ENCODE data around the gene RERE. TPM values are rescaled to one million over a fixed set of nuclear protein-coding genes. Genes with fewer than 3 reads are reported as not detected.

Gene RERE
- total RNA-seq, 1 experiment from 2014 or later, result 13.1 TPM

GRCh38 chr1:8408151-8408839 is 409.1 kb downstream of the RERE start:
- DNase-seq (ENCODE audit: low read depth), result peak; percentile 92

- DNase-seq (ENCODE audit: low read depth), result no peak
These were observed 409.8 kb downstream of the RERE start for GRCh38 chr1:8407652-8408051.

- no peak for DNase-seq (ENCODE audit: low read depth)
These were observed 410.5 kb downstream of the RERE start for GRCh38 chr1:8406960-8407359.

- no peak for DNase-seq (ENCODE audit: low read depth)
These were observed 411.4 kb downstream of the RERE start for GRCh38 chr1:8406011-8406410.

GRCh38 chr1:8404460-8405370 is 412.7 kb downstream of the RERE start:
- no peak for DNase-seq (ENCODE audit: low read depth)

- DNase-seq (ENCODE audit: low read depth), result no peak
These were observed 415.2 kb downstream of the RERE start for GRCh38 chr1:8402109-8402710.

GRCh38 chr1:8398677-8399076 is 418.8 kb downstream of the RERE start:
- DNase-seq (ENCODE audit: low read depth), result no peak

- no peak for DNase-seq (ENCODE audit: low read depth)
These were observed 419.4 kb downstream of the RERE start for GRCh38 chr1:8398086-8398485.

- peak; percentile 67 for DNase-seq (ENCODE audit: low read depth)
These were observed 419.9 kb downstream of the RERE start for GRCh38 chr1:8397511-8397910.

- DNase-seq (ENCODE audit: low read depth), result peak; percentile 98
These were observed 420.5 kb downstream of the RERE start for GRCh38 chr1:8396786-8397406.

GRCh38 chr1:8396083-8396785 is 421.2 kb downstream of the RERE start:
- DNase-seq (ENCODE audit: low read depth), result peak; percentile 78

GRCh38 chr1:8395433-8395866 is 422.0 kb downstream of the RERE start:
- peak; percentile 64 for DNase-seq (ENCODE audit: low read depth)

GRCh38 chr1:8394456-8395321 is 422.8 kb downstream of the RERE start:
- DNase-seq (ENCODE audit: low read depth), result peak; percentile 97

GRCh38 chr1:8392522-8392921 is 424.9 kb downstream of the RERE start:
- no peak for DNase-seq (ENCODE audit: low read depth)

- DNase-seq (ENCODE audit: low read depth), result no peak
These were observed 426.7 kb downstream of the RERE start for GRCh38 chr1:8390707-8391106.

- DNase-seq (ENCODE audit: low read depth), result no peak
These were observed 427.4 kb downstream of the RERE start for GRCh38 chr1:8389958-8390535.

GRCh38 chr1:8388732-8389562 is 428.5 kb downstream of the RERE start:
- no peak for DNase-seq (ENCODE audit: low read depth)

- DNase-seq (ENCODE audit: low read depth), result no peak
These were observed 431.2 kb downstream of the RERE start for GRCh38 chr1:8386247-8386646.

GRCh38 chr1:8384577-8384976 is 432.9 kb downstream of the RERE start:
- no peak for DNase-seq (ENCODE audit: low read depth)

Data from M059J (cell line).